ENCODE data around the gene RCOR1. TPM values are rescaled to one million over a fixed set of nuclear protein-coding genes. Genes with fewer than 3 reads are reported as not detected.

The RCOR1 gene
- polyA plus RNA-seq, 1 donor from 2014 or later: 10.4 TPM

GRCh38 chr14:102729268-102729667, 136.8 kb downstream of the RCOR1 start:
- TF ChIP-seq EZH2 (IDR thresholded peaks at IDR 0.05; ENCODE audit: borderline replicate concordance, insufficient read depth, low read length, poor library complexity, severe bottlenecking) (no peak), SMC3 (conservative IDR thresholded peaks at IDR 0.05; ENCODE audit: poor library complexity) (no peak), POLR2AphosphoS5 (IDR thresholded peaks at IDR 0.05) (no peak), EP300 (conservative IDR thresholded peaks at IDR 0.05; ENCODE audit: poor library complexity, severe bottlenecking) (no peak), REST (IDR thresholded peaks at IDR 0.05; ENCODE audit: borderline replicate concordance) (no peak), RAD21 (conservative IDR thresholded peaks at IDR 0.05) (no peak), TAF1 (IDR thresholded peaks at IDR 0.05; ENCODE audit: low read depth) (no peak), MXI1 (conservative IDR thresholded peaks at IDR 0.05; ENCODE audit: poor library complexity, severe bottlenecking) (no peak)
- TF ChIP-seq, protein P1, sequence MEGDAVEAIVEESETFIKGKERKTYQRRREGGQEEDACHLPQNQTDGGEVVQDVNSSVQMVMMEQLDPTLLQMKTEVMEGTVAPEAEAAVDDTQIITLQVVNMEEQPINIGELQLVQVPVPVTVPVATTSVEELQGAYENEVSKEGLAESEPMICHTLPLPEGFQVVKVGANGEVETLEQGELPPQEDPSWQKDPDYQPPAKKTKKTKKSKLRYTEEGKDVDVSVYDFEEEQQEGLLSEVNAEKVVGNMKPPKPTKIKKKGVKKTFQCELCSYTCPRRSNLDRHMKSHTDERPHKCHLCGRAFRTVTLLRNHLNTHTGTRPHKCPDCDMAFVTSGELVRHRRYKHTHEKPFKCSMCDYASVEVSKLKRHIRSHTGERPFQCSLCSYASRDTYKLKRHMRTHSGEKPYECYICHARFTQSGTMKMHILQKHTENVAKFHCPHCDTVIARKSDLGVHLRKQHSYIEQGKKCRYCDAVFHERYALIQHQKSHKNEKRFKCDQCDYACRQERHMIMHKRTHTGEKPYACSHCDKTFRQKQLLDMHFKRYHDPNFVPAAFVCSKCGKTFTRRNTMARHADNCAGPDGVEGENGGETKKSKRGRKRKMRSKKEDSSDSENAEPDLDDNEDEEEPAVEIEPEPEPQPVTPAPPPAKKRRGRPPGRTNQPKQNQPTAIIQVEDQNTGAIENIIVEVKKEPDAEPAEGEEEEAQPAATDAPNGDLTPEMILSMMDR (IDR thresholded peaks at IDR 0.05; ENCODE audit: poor library complexity, severe bottlenecking): no peak
- Histone ChIP-seq H4K20me1 (ENCODE audit: insufficient read depth) (no peaks in the 10 kb centered on the region), H3K9ac (ENCODE audit: low read length) (no peak overlapping the region), H2AFZ (ENCODE audit: low read depth, low read length) (no peak overlapping the region), H3K9me2 (ENCODE audit: insufficient read depth, low read length) (no peaks in the 10 kb centered on the region), H3K79me2 (replicated peaks; ENCODE audit: insufficient read depth, low read length) (no peaks in the 10 kb centered on the region), H3K9me3 (ENCODE audit: low read length) (no peaks in the 10 kb centered on the region), H3K4me3 (ENCODE audit: low read length) (no peak overlapping the region), H3K4me2 (ENCODE audit: low read length) (no peak overlapping the region), H3K36me3 (ENCODE audit: insufficient read depth, low read length) (no peaks in the 10 kb centered on the region), H3K27ac (ENCODE audit: low read length) (no peak overlapping the region), H3F3A (ENCODE audit: insufficient read depth, low read length, poor library complexity, severe bottlenecking) (no peaks in the 10 kb centered on the region), H3K27me3 (ENCODE audit: insufficient read depth, low read depth, low read length) (no peaks in the 10 kb centered on the region)

DNA sequence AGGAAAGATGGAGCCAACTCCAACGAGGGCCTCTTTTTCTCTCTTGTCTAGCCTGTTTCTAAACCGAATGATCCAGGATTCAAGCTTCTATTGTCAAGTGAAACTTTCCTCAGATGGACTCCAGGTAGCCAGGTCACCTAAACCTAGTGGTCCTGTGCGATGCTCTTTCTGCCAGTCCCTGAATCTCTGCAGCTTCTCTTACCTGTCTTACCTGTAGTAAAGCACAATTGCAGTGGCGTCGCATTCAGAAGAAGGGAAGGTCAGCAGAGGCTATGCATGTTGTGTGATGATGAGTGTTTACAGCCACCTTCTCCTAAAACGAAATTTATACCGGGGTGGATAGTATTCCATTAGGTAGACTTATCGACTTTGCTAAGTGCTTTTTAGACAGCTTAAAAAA, 137.4 kb downstream of the RCOR1 start:
- Histone ChIP-seq H2AFZ (ENCODE audit: low read depth, low read length) (no peak overlapping the region), H3K4me3 (ENCODE audit: low read length) (no peak overlapping the region), H3F3A (ENCODE audit: insufficient read depth, low read length, poor library complexity, severe bottlenecking) (no peaks in the 10 kb centered on the region), H3K27me3 (ENCODE audit: insufficient read depth, low read depth, low read length) (no peaks in the 10 kb centered on the region), H3K79me2 (replicated peaks; ENCODE audit: insufficient read depth, low read length) (no peaks in the 10 kb centered on the region), H3K36me3 (ENCODE audit: insufficient read depth, low read length) (no peaks in the 10 kb centered on the region), H4K20me1 (ENCODE audit: insufficient read depth) (no peaks in the 10 kb centered on the region), H3K9me2 (ENCODE audit: insufficient read depth, low read length) (no peaks in the 10 kb centered on the region), H3K9ac (ENCODE audit: low read length) (no peak overlapping the region), H3K4me2 (ENCODE audit: low read length) (no peak overlapping the region), H3K27ac (ENCODE audit: low read length) (no peak overlapping the region), H3K9me3 (ENCODE audit: low read length) (no peaks in the 10 kb centered on the region)
- TF ChIP-seq POLR2AphosphoS5 (IDR thresholded peaks at IDR 0.05): no peak
- TF ChIP-seq MXI1 (conservative IDR thresholded peaks at IDR 0.05; ENCODE audit: poor library complexity, severe bottlenecking): no peak

Measured in neural cell (in vitro differentiated cells).